Measurements from ENCODE around the gene MAEL. TPM values are rescaled to one million over a fixed set of nuclear protein-coding genes. Genes with fewer than 3 reads are reported as not detected.

MAEL gene
- total RNA-seq, 3 donors from 2014 or later (not counting 1 experiment from before 2014, with no cell fraction given), result 0.19 TPM; not detected in 2

- no peaks in the 10 kb centered on the region for H3K27me3 ChIP-seq (ENCODE audit: control insufficient read depth, insufficient read depth, low read length)
- intact Hi-C loops (cut with micrococcal nuclease), result no loop called here
- Mint-ChIP-seq H3K36me3 (no peaks in the 10 kb centered on the region), H3K27ac (no peak overlapping the region), H3K27me3 (ENCODE audit: low read depth in 2 of 2) (peaks cover 5 to 12% of the 10 kb centered on the region in 2 donors), H3K4me3 (no peak overlapping the region), H3K4me1 (peaks cover 0 to 4% of the 10 kb centered on the region in 2 donors), H3K9me3 (no peaks in the 10 kb centered on the region)
- no peak overlapping the region for H3K4me3 ChIP-seq (ENCODE audit: low read length)
- no peaks in the 10 kb centered on the region for H3K9me3 ChIP-seq (ENCODE audit: control insufficient read depth, insufficient read depth, low read length)
- H3K4me1 ChIP-seq (ENCODE audit: control insufficient read depth, insufficient read depth, low read length), result no peaks in the 10 kb centered on the region
- TF ChIP-seq CTCF (IDR thresholded peaks at IDR 0.05), result no peak
- ATAC-seq, result no peak
- no peaks in the 10 kb centered on the region for H3K36me3 ChIP-seq (ENCODE audit: control insufficient read depth, insufficient read depth, low read length)
- 84% methylated on average over 1 of the region's 2 CpGs for WGBS (ENCODE audit: insufficient coverage)
- DNase-seq, result no peak
- no peak overlapping the region for H3K27ac ChIP-seq (ENCODE audit: low read length)
Measured at GRCh38 chr1:166956057-166956850, 32.8 kb upstream of the MAEL start.

GRCh38 chr1:166956872-166957271 lies 32.2 kb upstream of the MAEL start:
- no peak for DNase-seq
- no peak for ATAC-seq
- H3K27ac Mint-ChIP-seq, result no peak overlapping the region
- H3K27me3 Mint-ChIP-seq (ENCODE audit: low read depth in 2 of 2), result peaks cover 5 to 12% of the 10 kb centered on the region in 2 donors
- no peaks in the 10 kb centered on the region for H3K4me1 ChIP-seq (ENCODE audit: control insufficient read depth, insufficient read depth, low read length)
- H3K36me3 Mint-ChIP-seq, result no peaks in the 10 kb centered on the region
- no peaks in the 10 kb centered on the region for H3K9me3 ChIP-seq (ENCODE audit: control insufficient read depth, insufficient read depth, low read length)
- no peak overlapping the region for H3K4me3 ChIP-seq (ENCODE audit: low read length)
- no peaks in the 10 kb centered on the region for H3K27me3 ChIP-seq (ENCODE audit: control insufficient read depth, insufficient read depth, low read length)
- peaks cover 0 to 4% of the 10 kb centered on the region in 2 donors for H3K4me1 Mint-ChIP-seq
- H3K36me3 ChIP-seq (ENCODE audit: control insufficient read depth, insufficient read depth, low read length), result no peaks in the 10 kb centered on the region
- no peak overlapping the region for H3K27ac ChIP-seq (ENCODE audit: low read length)
- no peak overlapping the region for H3K4me3 Mint-ChIP-seq
- no peaks in the 10 kb centered on the region for H3K9me3 Mint-ChIP-seq
- WGBS (ENCODE audit: insufficient coverage), result 94% methylated on average over 2 of the region's 2 CpGs
- no peak for TF ChIP-seq CTCF (IDR thresholded peaks at IDR 0.05)
- intact Hi-C loops (cut with micrococcal nuclease), result no loop called here

GRCh38 chr1:166960858-166961474 lies 28.1 kb upstream of the MAEL start:
- TF ChIP-seq CTCF (IDR thresholded peaks at IDR 0.05), result no peak
- Histone ChIP-seq H3K9me3 (ENCODE audit: control insufficient read depth, insufficient read depth, low read length) (no peaks in the 10 kb centered on the region), H3K27ac (ENCODE audit: low read length) (no peak overlapping the region), H3K4me3 (ENCODE audit: low read length) (no peak overlapping the region), H3K27me3 (ENCODE audit: control insufficient read depth, insufficient read depth, low read length) (no peaks in the 10 kb centered on the region), H3K36me3 (ENCODE audit: control insufficient read depth, insufficient read depth, low read length) (no peaks in the 10 kb centered on the region), H3K4me1 (ENCODE audit: control insufficient read depth, insufficient read depth, low read length) (no peaks in the 10 kb centered on the region)
- Mint-ChIP-seq H3K4me1 (peaks cover 0 to 4% of the 10 kb centered on the region in 2 donors), H3K27me3 (ENCODE audit: low read depth in 2 of 2) (peaks cover 3 to 25% of the 10 kb centered on the region in 2 donors), H3K9me3 (no peaks in the 10 kb centered on the region), H3K4me3 (no peak overlapping the region), H3K36me3 (no peaks in the 10 kb centered on the region), H3K27ac (no peak overlapping the region)
- no CpG with 5 or more reads among the region's 1 CpG for WGBS (ENCODE audit: insufficient coverage)
- DNase-seq (no peak), ATAC-seq (no peak)
- intact Hi-C loops (cut with micrococcal nuclease), result no loop called here

Data from natural killer cell (primary cell).